ENCODE results near the gene AHDC1. TPM values are rescaled to one million over a fixed set of nuclear protein-coding genes. Genes with fewer than 3 reads are reported as not detected.

AHDC1 gene
- total RNA-seq, 1 donor, result 14.6 TPM

- no peak for DNase-seq (ENCODE audit: low read depth)
- no peak overlapping the region for H3K4me3 ChIP-seq (ENCODE audit: low read depth, low read length)
- no peak for TF ChIP-seq CTCF (IDR thresholded peaks at IDR 0.05; ENCODE audit: insufficient read depth, low read length)
These were observed 68.6 kb downstream of the AHDC1 start for GRCh38 chr1:27535386-27535785.

GRCh38 chr1:27531959-27532685 is 71.8 kb downstream of the AHDC1 start:
- TF ChIP-seq CTCF (IDR thresholded peaks at IDR 0.05; ENCODE audit: insufficient read depth, low read length), result no peak
- no peak for DNase-seq (ENCODE audit: low read depth)
- H3K4me3 ChIP-seq (ENCODE audit: low read depth, low read length), result no peak overlapping the region

- no peak for DNase-seq (ENCODE audit: low read depth)
- TF ChIP-seq CTCF (IDR thresholded peaks at IDR 0.05; ENCODE audit: insufficient read depth, low read length), result no peak
- H3K4me3 ChIP-seq (ENCODE audit: low read depth, low read length), result no peak overlapping the region
These were observed 73.8 kb downstream of the AHDC1 start for GRCh38 chr1:27530192-27530591.

GRCh38 chr1:27529704-27530018 is 74.3 kb downstream of the AHDC1 start:
- TF ChIP-seq CTCF (IDR thresholded peaks at IDR 0.05; ENCODE audit: insufficient read depth, low read length), result no peak
- DNase-seq (ENCODE audit: low read depth), result no peak

GRCh38 chr1:27528818-27529703 is 74.9 kb downstream of the AHDC1 start:
- H3K4me3 ChIP-seq (ENCODE audit: low read depth, low read length), result peak overlapping the region; percentile 13
- peak; percentile 80 for DNase-seq (ENCODE audit: low read depth)
- no peak for TF ChIP-seq CTCF (IDR thresholded peaks at IDR 0.05; ENCODE audit: insufficient read depth, low read length)

More at GRCh38 chr1:27529704-27530018, 74.3 kb downstream of the AHDC1 start:
- H3K4me3 ChIP-seq (ENCODE audit: low read depth, low read length), result no peak overlapping the region

GRCh38 chr1:27527890-27528817 is 75.8 kb downstream of the AHDC1 start:
- TF ChIP-seq CTCF (IDR thresholded peaks at IDR 0.05; ENCODE audit: insufficient read depth, low read length), result no peak
- DNase-seq (ENCODE audit: low read depth), result no peak
- H3K4me3 ChIP-seq (ENCODE audit: low read depth, low read length), result no peak overlapping the region

Data from fibroblast of the aortic adventitia (primary cell).